Measurements from ENCODE around the gene SHISA7. TPM values are rescaled to one million over a fixed set of nuclear protein-coding genes. Genes with fewer than 3 reads are reported as not detected.

The SHISA7 gene
- total RNA-seq, 1 donor from 2014 or later: 0.22 TPM

- no peak for DNase-seq (ENCODE audit: extremely low spot score, unreplicated experiment)
- Mint-ChIP-seq H3K27me3 (peaks cover 77% of the 10 kb centered on the region), H3K27ac (no peak overlapping the region), H3K4me3 (peak overlapping the region; percentile 62), H3K9me3 (no peaks in the 10 kb centered on the region), H3K4me1 (ENCODE audit: unreplicated experiment) (peaks cover 16% of the 10 kb centered on the region), H3K36me3 (peaks cover 8% of the 10 kb centered on the region)
- TF ChIP-seq, protein P1, sequence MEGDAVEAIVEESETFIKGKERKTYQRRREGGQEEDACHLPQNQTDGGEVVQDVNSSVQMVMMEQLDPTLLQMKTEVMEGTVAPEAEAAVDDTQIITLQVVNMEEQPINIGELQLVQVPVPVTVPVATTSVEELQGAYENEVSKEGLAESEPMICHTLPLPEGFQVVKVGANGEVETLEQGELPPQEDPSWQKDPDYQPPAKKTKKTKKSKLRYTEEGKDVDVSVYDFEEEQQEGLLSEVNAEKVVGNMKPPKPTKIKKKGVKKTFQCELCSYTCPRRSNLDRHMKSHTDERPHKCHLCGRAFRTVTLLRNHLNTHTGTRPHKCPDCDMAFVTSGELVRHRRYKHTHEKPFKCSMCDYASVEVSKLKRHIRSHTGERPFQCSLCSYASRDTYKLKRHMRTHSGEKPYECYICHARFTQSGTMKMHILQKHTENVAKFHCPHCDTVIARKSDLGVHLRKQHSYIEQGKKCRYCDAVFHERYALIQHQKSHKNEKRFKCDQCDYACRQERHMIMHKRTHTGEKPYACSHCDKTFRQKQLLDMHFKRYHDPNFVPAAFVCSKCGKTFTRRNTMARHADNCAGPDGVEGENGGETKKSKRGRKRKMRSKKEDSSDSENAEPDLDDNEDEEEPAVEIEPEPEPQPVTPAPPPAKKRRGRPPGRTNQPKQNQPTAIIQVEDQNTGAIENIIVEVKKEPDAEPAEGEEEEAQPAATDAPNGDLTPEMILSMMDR (conservative IDR thresholded peaks at IDR 0.05): no peak
Observed at GRCh38 chr19:55441692-55442321, 1.3 kb downstream of the SHISA7 start.

- Mint-ChIP-seq H3K4me1 (ENCODE audit: unreplicated experiment) (peaks cover 16% of the 10 kb centered on the region), H3K36me3 (peaks cover 8% of the 10 kb centered on the region), H3K4me3 (peak overlapping the region; percentile 62), H3K27me3 (peaks cover 81% of the 10 kb centered on the region), H3K27ac (no peak overlapping the region), H3K9me3 (no peaks in the 10 kb centered on the region)
- DNase-seq (ENCODE audit: extremely low spot score, unreplicated experiment): no peak
- TF ChIP-seq, protein P1 (conservative IDR thresholded peaks at IDR 0.05): no peak
Observed at GRCh38 chr19:55441319-55441691, 1.8 kb downstream of the SHISA7 start.

GRCh38 chr19:55440411-55441105, 2.5 kb downstream of the SHISA7 start:
- Mint-ChIP-seq H3K4me3 (peak overlapping the region; percentile 62), H3K27ac (no peak overlapping the region), H3K36me3 (peaks cover 8% of the 10 kb centered on the region), H3K4me1 (ENCODE audit: unreplicated experiment) (peaks cover 16% of the 10 kb centered on the region), H3K9me3 (no peaks in the 10 kb centered on the region), H3K27me3 (peaks cover 80% of the 10 kb centered on the region)
- TF ChIP-seq, protein P1 (conservative IDR thresholded peaks at IDR 0.05): no peak
- DNase-seq (ENCODE audit: extremely low spot score, unreplicated experiment): no peak

DNA sequence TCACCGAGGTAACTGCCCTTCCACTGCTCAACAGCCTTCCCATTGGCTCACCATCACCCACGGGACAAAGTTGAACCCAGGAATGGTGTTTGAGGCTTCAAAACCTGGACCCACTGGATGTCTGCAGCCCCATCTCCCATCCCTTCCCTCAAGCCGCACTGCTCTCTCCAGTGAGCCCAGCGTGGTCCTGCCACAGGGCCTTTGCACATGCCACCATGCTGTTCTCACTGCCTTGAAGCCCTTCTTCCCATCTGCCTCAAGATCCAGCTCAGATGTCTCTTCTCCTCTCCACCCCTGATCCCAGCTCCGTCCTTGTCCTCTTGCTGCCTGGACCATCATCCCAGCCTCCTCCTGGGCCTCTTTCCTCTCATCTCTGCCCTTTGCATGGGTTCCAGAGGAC, 4.0 kb downstream of the SHISA7 start:
- Mint-ChIP-seq H3K4me1 (ENCODE audit: unreplicated experiment) (peaks cover 16% of the 10 kb centered on the region), H3K36me3 (peaks cover 8% of the 10 kb centered on the region), H3K27ac (no peak overlapping the region), H3K27me3 (peaks cover 65% of the 10 kb centered on the region), H3K9me3 (no peaks in the 10 kb centered on the region), H3K4me3 (no peak overlapping the region)
- DNase-seq (ENCODE audit: extremely low spot score, unreplicated experiment): no peak
- TF ChIP-seq, protein P1 (conservative IDR thresholded peaks at IDR 0.05): no peak

DNA sequence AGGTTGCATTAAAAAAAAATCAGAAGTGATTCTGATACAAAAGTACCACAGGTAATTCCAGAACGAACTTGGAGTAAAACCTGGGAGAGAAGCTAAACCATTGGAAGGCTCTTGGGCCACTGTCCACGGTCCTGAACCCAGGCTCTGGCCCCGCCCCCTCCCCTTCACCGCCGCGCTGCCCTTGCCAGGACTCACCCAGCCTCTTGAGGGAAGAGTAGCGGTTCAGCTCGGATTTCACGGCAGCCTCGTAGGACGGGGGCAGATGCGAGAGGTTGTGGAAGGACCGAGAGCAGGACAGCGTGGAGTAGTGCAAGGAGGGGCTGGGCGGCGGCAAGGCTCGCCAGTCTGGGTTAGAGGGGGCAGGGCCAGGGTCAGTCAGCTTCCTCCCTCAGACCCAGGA, 5.7 kb downstream of the SHISA7 start:
- TF ChIP-seq, protein P1 (conservative IDR thresholded peaks at IDR 0.05): no peak
- peaks cover 16% of the 10 kb centered on the region for H3K4me1 Mint-ChIP-seq (ENCODE audit: unreplicated experiment)
- H3K27me3 Mint-ChIP-seq: peaks cover 49% of the 10 kb centered on the region
- H3K27ac Mint-ChIP-seq: no peak overlapping the region
- no peak overlapping the region for H3K4me3 Mint-ChIP-seq
- DNase-seq (ENCODE audit: extremely low spot score, unreplicated experiment): no peak
- peaks cover 8% of the 10 kb centered on the region for H3K36me3 Mint-ChIP-seq
- H3K9me3 Mint-ChIP-seq: no peaks in the 10 kb centered on the region
